PC-3 (cell line): ENCODE results near the gene TNIP1. TPM values are rescaled to one million over a fixed set of nuclear protein-coding genes. Genes with fewer than 3 reads are reported as not detected.

ENCODE experiments used
- ATAC-seq: fragments of 200-7000 bp; cut with Tn5 transposase; 2 replicates; pipeline ENCODE4 v1.9.1; 2020; ENCODE audit warnings: mild to moderate bottlenecking, moderate library complexity
- BruUV-seq: library from RNA; stranded (reverse); fragments of 400-500 nt; replicated peaks from 2 replicates; lab custom pipeline; 2021; lab: Mats Ljungman, UMichigan
- CTCF ChIA-PET: fragments of 300-600 bp; sonication (Branson Sonifier 250); formaldehyde crosslinking; loops from one replicate; lab custom pipeline; 2022; ENCODE audit warnings: antibody characterized with exemption; lab: Charles Lee
- POLR2A ChIA-PET: fragments of 300-600 bp; sonication (Branson Sonifier 250); formaldehyde crosslinking; loops from one replicate; lab custom pipeline; 2022; ENCODE audit warnings: antibody characterized with exemption; ENCODE audit not compliant: unreplicated experiment; lab: Charles Lee
- DNase-seq: peaks from one replicate; pipeline ENCODE4 v3.0.0-alpha.2; 2015
- H2AFZ ChIP-seq: fragments of 300-600 bp; sonication (generic); 2 replicates; pipeline ENCODE4 v1.6.0; 2016; ENCODE audit warnings: antibody characterized with exemption, low read length
- H3F3A ChIP-seq: fragments of 300-600 bp; sonication (generic); one replicate; pipeline ENCODE4 v1.6.0; 2017; ENCODE audit warnings: antibody characterized with exemption, low read length, control low read depth, mild to moderate bottlenecking; ENCODE audit not compliant: unreplicated experiment
- H3K27ac ChIP-seq: fragments of 300-600 bp; sonication (generic); 2 replicates; pipeline ENCODE4 v1.5.1; 2016; ENCODE audit warnings: mild to moderate bottlenecking, low read length
- H3K27me3 ChIP-seq: fragments of 300-600 bp; sonication (generic); 2 replicates; pipeline ENCODE4 v1.6.1; 2016; ENCODE audit warnings: low read length, mixed read lengths
- H3K36me3 ChIP-seq: fragments of 300-600 bp; sonication (generic); 2 replicates; pipeline ENCODE4 v1.6.1; 2016; ENCODE audit warnings: low read depth, mixed run types, low read length, mixed read lengths
- H3K4me1 ChIP-seq: fragments of 300-600 bp; sonication (generic); 2 replicates; pipeline ENCODE4 v1.5.1; 2016; ENCODE audit warnings: low read length; ENCODE audit not compliant: insufficient read depth
- H3K4me2 ChIP-seq: fragments of 300-600 bp; sonication (generic); 2 replicates; pipeline ENCODE4 v1.6.0; 2016; ENCODE audit warnings: low read length
- H3K4me3 ChIP-seq: fragments of 300-600 bp; sonication (generic); 2 replicates; pipeline ENCODE4 v1.5.1; 2016; ENCODE audit warnings: mild to moderate bottlenecking, low read length, mixed read lengths
- H3K79me2 ChIP-seq: fragments of 300-600 bp; sonication (generic); 2 replicates; pipeline ENCODE4 v1.6.1; 2017; ENCODE audit warnings: low read length, mixed read lengths
- H3K9ac ChIP-seq: fragments of 300-600 bp; sonication (generic); 2 replicates; pipeline ENCODE4 v1.6.0; 2016; ENCODE audit warnings: mild to moderate bottlenecking, low read length
- H3K9me2 ChIP-seq: fragments of 300-600 bp; sonication (generic); replicated peaks from 2 replicates; pipeline ENCODE4 v1.6.1; 2016; ENCODE audit warnings: mixed run types, low read length, mixed read lengths
- H3K9me3 ChIP-seq: fragments of 300-600 bp; sonication (generic); 2 replicates; pipeline ENCODE4 v1.6.1; 2016; ENCODE audit warnings: low read length, mixed read lengths
- H4K20me1 ChIP-seq: fragments of 300-600 bp; sonication (generic); 2 replicates; pipeline ENCODE4 v1.6.1; 2016; ENCODE audit warnings: low read length, mixed read lengths
- CTCF ChIP-seq: fragments of 300-600 bp; sonication (generic); conservative IDR thresholded peaks from 2 replicates; pipeline ENCODE4 v1.5.1; 2017; ENCODE audit warnings: antibody characterized with exemption, low read depth, mild to moderate bottlenecking, low read length
- EZH2 ChIP-seq: fragments of 300-600 bp; sonication (generic); IDR thresholded peaks from one replicate; pipeline ENCODE4 v1.6.1; 2017; ENCODE audit warnings: antibody characterized with exemption, mild to moderate bottlenecking, low read length; ENCODE audit not compliant: unreplicated experiment
- EZH2phosphoT487 ChIP-seq: fragments of 300-600 bp; sonication (generic); IDR thresholded peaks from 2 replicates; pipeline ENCODE4 v1.6.1; 2018; ENCODE audit warnings: mild to moderate bottlenecking, antibody characterized with exemption, low read length, borderline replicate concordance
- intact Hi-C: fragments of 100-400 bp; cut with micrococcal nuclease; formaldehyde crosslinking; loops from 2 replicates; pipeline ENCODE4 v1.9.0; 2023
- total RNA-seq: library from RNA; depleted of rRNA; stranded (reverse); fragments of >200 nt; gene quantifications from 2 replicates; pipeline ENCODE4 v1.2.3, GENCODE V29; 2014

Gene TNIP1
- total RNA-seq, 1 experiment from 2014 or later = 90.0 TPM

- Histone ChIP-seq H3K4me2 (no peak overlapping the region), H3K9me2 (no peaks in the 10 kb centered on the region), H3K4me1 (peaks cover 36% of the 10 kb centered on the region), H3K36me3 (peaks cover 10% of the 10 kb centered on the region; the same call in 1 of the 2 replicates), H3K9me3 (no peaks in the 10 kb centered on the region), H2AFZ (no peak overlapping the region), H3K27me3 (no peaks in the 10 kb centered on the region), H3K4me3 (no peak overlapping the region), H3F3A (peaks cover 6% of the 10 kb centered on the region), H3K9ac (no peak overlapping the region), H3K27ac (no peak overlapping the region), H4K20me1 (peaks cover 5% of the 10 kb centered on the region; the same call in 1 of the 2 replicates), H3K79me2 (peaks cover 90% of the 10 kb centered on the region)
- intact Hi-C loops = no loop called here
- TF ChIP-seq CTCF (no peak), EZH2phosphoT487 (no peak), EZH2 (no peak)
- POLR2A ChIA-PET = no interaction called here
- CTCF ChIA-PET = no interaction called here
- DNase-seq (no peak), ATAC-seq (no peak)
- no TSS peak for BruUV-seq
Measured at GRCh38 chr5:151071021-151071420, 9.8 kb downstream of the TNIP1 start.

DNA sequence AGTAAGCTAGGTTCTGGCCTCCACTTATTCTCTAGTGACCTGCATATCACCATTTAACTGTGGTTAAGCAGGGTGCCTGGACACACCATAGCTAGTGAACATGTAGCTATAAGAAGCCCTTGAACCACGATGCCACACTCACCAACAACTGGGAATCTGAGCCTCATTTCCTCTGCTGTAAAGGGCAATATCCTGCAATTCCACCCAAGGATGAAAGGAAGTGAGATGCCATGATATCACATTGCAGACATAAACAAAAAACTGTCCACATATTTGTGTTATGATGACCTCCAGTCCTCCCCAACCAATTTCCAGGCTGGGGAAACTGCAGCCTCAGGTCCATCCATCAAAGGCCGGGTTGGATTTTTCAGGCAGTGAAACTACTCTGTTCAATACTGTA is 10.4 kb downstream of the TNIP1 start:
- no peak for TF ChIP-seq EZH2
- no peak for TF ChIP-seq EZH2phosphoT487
- TF ChIP-seq CTCF = no peak
- intact Hi-C loops = no loop called here
- Histone ChIP-seq H3K4me2 (no peak overlapping the region), H3K4me3 (no peak overlapping the region), H3K36me3 (peaks cover 10% of the 10 kb centered on the region; the same call in 1 of the 2 replicates), H3K79me2 (peaks cover 95% of the 10 kb centered on the region), H4K20me1 (peaks cover 4% of the 10 kb centered on the region; the same call in 1 of the 2 replicates), H3K4me1 (peaks cover 30% of the 10 kb centered on the region), H3K27me3 (no peaks in the 10 kb centered on the region), H2AFZ (no peak overlapping the region), H3K27ac (no peak overlapping the region), H3F3A (peaks cover 5% of the 10 kb centered on the region), H3K9me2 (no peaks in the 10 kb centered on the region), H3K9me3 (no peaks in the 10 kb centered on the region), H3K9ac (no peak overlapping the region)
- ChIA-PET POLR2A (no interaction called here), CTCF (no interaction called here)
- ATAC-seq (no peak), DNase-seq (no peak)
- no TSS peak for BruUV-seq

DNA sequence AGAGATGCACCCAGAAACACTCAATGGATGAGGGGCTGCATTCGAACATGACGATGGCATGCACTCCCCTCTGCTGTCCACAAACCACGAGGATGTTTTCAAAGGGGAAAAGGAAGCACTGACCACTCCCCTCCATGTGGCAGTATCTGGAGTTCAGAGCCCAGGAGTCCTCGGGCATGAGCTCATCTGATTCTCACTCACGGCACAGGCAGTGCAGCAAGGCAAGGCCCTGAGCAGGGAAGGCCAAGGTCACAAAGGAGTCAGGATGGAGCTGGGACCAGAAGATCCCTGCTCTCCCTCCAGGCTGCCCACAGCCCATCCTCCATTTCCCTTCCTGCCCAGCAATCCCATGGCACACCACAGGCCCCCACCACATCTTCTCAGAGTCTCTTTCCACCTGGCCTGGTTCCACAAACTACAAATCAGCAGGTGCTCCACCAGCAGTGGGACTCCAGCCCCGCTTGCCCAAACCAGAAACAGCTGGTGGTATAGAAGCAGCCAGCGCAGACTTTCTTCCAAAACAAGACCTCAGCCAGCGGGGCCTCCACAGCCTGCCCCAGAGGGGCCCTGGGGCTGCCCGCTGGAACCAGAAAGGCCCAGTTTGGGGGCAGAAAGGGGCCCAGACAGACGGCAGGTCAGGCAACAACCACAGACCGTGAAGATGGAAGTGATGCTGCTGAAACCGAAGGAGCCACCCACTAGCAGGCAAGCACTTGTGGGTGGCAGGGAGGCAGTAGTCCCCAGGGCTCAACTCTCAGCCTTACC is 12.2 kb downstream of the TNIP1 start:
- no peak overlapping the region for H3K27ac ChIP-seq
- peaks cover 10% of the 10 kb centered on the region; the same call in 1 of the 2 replicates for H3K36me3 ChIP-seq
- no peak overlapping the region for H2AFZ ChIP-seq
- BruUV-seq = no TSS peak
- peaks cover 32% of the 10 kb centered on the region for H3K4me1 ChIP-seq
- DNase-seq (no peak), ATAC-seq (no peak)
- H3K79me2 ChIP-seq = peaks cover 92% of the 10 kb centered on the region
- ChIA-PET POLR2A (no interaction called here), CTCF (no interaction called here)
- H3K4me2 ChIP-seq = no peak overlapping the region
- no peaks in the 10 kb centered on the region for H3F3A ChIP-seq
- intact Hi-C loops = no loop called here
- H3K9me2 ChIP-seq = no peaks in the 10 kb centered on the region
- H3K9me3 ChIP-seq = no peaks in the 10 kb centered on the region
- no peaks in the 10 kb centered on the region; the same call in 1 of the 2 replicates for H4K20me1 ChIP-seq
- TF ChIP-seq EZH2phosphoT487 (no peak), CTCF (no peak), EZH2 (no peak)
- no peak overlapping the region for H3K4me3 ChIP-seq
- H3K27me3 ChIP-seq = no peaks in the 10 kb centered on the region
- H3K9ac ChIP-seq = no peak overlapping the region
